HAP-1 (cell line): ENCODE data around the gene PRKCQ.

Source experiments
- DNase-seq, 2 experiments: peaks; one replicate each; pipeline ENCODE4 v3.0.0-alpha.2; 2016 to 2020; ENCODE audit warnings: low spot score in 2 of 2
- H3K27me3 ChIP-seq: fragments of 250-450 bp; sonication (Bioruptor Pico); 2 replicates; pipeline ENCODE4 v1.5.1; 2020; ENCODE audit warnings: low read depth, mild to moderate bottlenecking, moderate library complexity
- H3K36me3 ChIP-seq: fragments of 250-450 bp; sonication (Bioruptor Pico); replicated peaks from 2 replicates; pipeline ENCODE4 v1.5.1; 2020; ENCODE audit warnings: mild to moderate bottlenecking
- H3K4me1 ChIP-seq: fragments of 250-450 bp; sonication (Bioruptor Pico); 2 replicates; pipeline ENCODE4 v1.5.1; 2020; ENCODE audit warnings: mild to moderate bottlenecking
- H3K4me3 ChIP-seq: fragments of 250-450 bp; sonication (Bioruptor Pico); 2 replicates; pipeline ENCODE4 v1.5.1; 2020; ENCODE audit warnings: mild to moderate bottlenecking, moderate library complexity
- H3K9me3 ChIP-seq: fragments of 250-450 bp; sonication (Bioruptor Pico); 2 replicates; pipeline ENCODE4 v1.5.1; 2020; ENCODE audit warnings: mild to moderate bottlenecking, moderate library complexity
- in situ Hi-C: fragments of 300-500 bp; cut with MboI; formaldehyde crosslinking; loops from 3 replicates; pipeline ENCODE4 v1.14.3; 2020; ENCODE audit warnings: low sequenced_read_pairs, inconsistent platforms, mixed read lengths

Gene PRKCQ

DNA sequence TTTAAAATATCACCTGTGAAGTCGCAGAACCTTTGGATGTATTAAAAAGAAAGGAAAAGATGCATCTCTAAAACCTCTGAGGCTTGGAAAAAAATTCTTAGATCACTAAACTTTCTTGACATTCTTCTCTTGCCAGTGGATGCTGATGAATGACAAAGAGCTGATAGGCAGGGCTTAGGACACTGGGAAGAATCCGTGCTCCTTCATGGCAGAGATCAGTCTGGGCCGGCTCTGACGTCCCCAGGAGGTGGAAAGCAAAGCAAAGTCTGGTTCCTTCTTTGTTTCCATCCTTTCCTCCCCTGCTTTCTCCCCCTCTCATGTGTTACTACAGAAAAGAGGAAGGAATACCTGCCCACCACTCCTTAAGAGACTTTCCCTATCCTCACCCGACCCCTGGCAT is 161.9 kb downstream of the PRKCQ start:
- DNase-seq, result no peak
- H3K9me3 ChIP-seq, result no peaks in the 10 kb centered on the region
- no peaks in the 10 kb centered on the region for H3K4me1 ChIP-seq
- in situ Hi-C loops, result no loop called here
- H3K27me3 ChIP-seq, result peaks cover 6% of the 10 kb centered on the region
- no peaks in the 10 kb centered on the region for H3K36me3 ChIP-seq
- no peak overlapping the region for H3K4me3 ChIP-seq

DNA sequence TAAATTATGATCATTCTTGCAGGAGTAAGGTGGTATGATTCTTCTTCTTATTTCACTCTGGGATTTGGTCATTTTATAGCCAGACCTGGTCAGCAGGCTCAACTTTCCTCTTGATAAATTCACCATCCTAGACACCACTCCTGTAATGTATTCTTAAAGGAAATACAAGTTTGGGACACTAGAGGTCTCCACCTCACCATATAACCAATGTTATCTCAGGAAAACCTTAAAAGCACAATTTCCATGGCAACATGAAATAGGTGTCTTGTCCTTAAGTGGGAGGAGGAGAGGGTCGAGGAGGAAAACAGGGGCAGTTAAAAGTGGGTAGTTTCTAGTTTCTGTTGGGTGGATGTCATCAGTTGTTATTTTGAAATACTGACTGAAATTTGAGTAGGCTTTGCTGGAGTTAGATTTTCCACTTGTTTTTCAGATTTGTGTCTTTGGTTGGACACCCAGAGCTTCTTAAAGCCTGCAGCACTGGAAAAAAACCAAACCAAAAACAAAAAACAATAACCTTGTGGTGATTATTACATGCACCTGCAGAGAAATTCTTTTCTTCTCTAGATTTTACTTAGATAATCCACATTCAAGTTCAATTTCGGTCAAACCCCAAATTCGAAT is 163.1 kb downstream of the PRKCQ start:
- peak in 1 of 2 experiments; percentile 29 for DNase-seq
- peaks cover 6% of the 10 kb centered on the region for H3K27me3 ChIP-seq
- no peaks in the 10 kb centered on the region for H3K36me3 ChIP-seq
- H3K4me3 ChIP-seq, result no peak overlapping the region
- no peaks in the 10 kb centered on the region for H3K9me3 ChIP-seq
- H3K4me1 ChIP-seq, result no peaks in the 10 kb centered on the region
- in situ Hi-C loops, result no loop called here

DNA sequence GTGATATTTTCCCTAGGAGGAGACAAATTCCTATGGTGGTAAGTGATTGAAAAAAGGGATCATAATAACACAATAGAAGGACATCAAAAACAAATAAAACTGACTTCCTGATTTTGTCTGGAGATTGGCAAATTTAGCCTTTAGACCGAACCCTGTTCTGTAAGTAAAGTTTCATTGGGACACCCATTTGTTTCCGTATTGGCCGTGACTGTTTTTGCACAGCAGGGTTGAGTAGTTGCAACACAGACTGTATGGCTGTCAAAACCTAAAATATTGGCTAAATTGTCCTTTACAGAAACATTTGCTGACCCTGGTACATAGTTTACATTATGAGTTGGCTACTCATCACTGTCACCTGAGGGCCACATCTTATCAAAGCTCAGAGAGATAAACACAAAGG is 168.6 kb downstream of the PRKCQ start:
- Histone ChIP-seq H3K27me3 (no peaks in the 10 kb centered on the region), H3K9me3 (no peaks in the 10 kb centered on the region), H3K4me3 (no peak overlapping the region), H3K36me3 (no peaks in the 10 kb centered on the region), H3K4me1 (no peaks in the 10 kb centered on the region)
- DNase-seq, result no peak
- in situ Hi-C loops, result no loop called here

DNA sequence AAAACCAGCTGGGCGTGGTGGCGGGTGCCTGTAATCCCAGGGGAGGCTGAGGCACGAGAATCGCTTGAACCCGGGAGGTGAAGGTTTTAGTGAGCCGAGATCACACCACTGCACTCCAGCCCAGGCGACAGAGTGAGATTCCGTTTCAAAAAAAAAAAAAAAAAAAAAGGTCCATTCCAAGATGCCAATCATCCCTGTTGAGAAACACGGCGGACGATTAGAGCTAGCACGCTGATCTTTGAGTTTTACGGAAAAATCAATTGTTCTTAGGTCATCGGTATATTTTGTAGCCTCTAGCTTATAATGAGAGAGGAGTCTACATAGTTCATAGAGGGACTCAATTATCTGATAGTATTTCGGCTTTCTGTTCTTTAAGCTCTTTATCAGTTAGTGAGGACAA is 169.2 kb downstream of the PRKCQ start:
- no peaks in the 10 kb centered on the region for H3K9me3 ChIP-seq
- no peaks in the 10 kb centered on the region for H3K36me3 ChIP-seq
- no peak for DNase-seq
- H3K27me3 ChIP-seq, result no peaks in the 10 kb centered on the region
- in situ Hi-C loops, result no loop called here
- no peaks in the 10 kb centered on the region for H3K4me1 ChIP-seq
- no peak overlapping the region for H3K4me3 ChIP-seq

DNA sequence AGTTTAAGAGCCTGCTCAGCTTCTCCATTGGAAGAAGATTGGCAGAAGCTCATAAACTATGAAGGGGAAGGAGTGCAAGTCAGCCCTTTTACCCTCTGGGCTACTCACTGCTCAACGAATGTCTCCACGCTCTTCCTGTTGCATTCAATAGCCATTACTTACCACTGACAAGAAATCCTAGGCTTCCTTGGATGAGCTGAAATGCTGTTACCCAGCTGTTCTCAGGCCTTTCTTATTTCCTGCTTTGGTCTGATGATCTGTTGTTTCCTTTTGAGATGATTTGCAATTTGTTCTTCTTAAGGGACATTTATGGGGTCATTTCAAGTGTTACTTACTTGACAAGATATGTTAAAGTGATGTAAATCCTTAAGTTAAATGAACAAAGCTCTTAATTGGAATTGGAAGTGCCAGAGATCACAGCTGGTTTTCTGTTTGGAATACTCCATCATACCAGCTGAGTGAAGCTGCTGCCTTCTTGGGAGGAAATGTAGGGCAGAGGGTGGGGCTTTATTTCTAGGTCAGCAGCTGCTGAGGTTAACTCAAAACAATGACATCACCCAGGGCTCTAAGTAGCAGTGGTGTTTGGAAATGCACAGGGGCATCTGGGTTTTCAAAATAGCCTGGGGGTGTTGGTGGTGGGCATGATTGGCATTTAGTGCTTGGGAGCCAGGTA is 170.0 kb downstream of the PRKCQ start:
- no peak overlapping the region for H3K4me3 ChIP-seq

DNA sequence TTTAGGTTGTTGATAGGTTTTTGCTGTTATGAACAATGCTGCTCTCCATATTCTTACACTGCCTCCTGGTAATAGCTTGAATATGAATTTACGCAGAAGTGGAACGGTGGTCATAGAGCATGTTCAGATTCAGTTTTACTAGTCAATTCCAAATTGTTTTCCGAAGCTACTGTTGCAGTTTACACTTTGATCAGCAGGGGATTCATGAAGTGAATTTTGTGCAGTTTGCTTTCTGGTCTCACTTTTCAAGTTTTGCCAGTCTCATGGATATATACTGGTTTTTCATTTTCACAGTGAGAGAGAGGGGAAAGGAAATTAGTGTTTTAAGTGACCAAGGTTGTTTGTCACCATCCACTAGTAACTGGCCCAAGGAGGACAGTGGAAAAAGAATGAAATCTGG is 171.3 kb downstream of the PRKCQ start:
- no peaks in the 10 kb centered on the region for H3K36me3 ChIP-seq
- no peaks in the 10 kb centered on the region for H3K9me3 ChIP-seq
- in situ Hi-C loops, result no loop called here
- no peak for DNase-seq
- H3K27me3 ChIP-seq, result no peaks in the 10 kb centered on the region
- H3K4me1 ChIP-seq, result no peaks in the 10 kb centered on the region
- no peak overlapping the region for H3K4me3 ChIP-seq

More for the DNA sequence above, 170.0 kb downstream of the PRKCQ start:
- Histone ChIP-seq H3K9me3 (no peaks in the 10 kb centered on the region), H3K27me3 (no peaks in the 10 kb centered on the region), H3K4me1 (no peaks in the 10 kb centered on the region), H3K36me3 (no peaks in the 10 kb centered on the region)
- in situ Hi-C loops, result no loop called here
- no peak for DNase-seq

DNA sequence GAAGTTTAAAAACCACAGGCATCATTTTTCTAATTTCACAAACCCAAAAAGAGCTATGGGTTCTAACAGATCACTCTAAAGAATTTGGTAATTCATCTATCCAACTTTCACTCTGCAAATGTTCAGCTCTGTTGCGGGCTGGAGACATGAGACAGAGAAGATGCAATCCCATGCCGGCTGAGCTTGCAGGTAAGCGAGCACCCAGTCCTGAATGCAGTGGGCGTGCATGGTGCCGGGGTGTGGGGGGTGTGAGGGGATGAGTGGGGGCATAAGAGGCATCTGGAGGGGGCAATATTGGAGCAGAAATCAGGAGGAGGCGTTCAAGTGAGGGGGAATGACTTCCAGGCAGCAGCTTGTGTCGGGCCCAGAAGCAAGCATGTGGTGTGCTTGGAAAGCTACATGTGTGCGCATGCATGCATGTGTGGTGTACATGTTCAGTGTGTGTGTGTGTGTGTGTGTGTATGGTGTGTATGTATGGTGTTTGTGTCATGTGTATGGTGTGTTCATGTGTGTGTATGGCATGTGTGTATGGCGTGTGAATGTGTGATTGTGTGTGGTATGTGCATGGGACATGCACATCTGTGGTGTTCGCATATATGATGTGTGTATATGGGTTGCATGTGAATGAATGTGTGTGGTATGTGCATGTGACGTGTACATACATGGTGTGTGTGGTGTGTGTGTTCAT is 172.9 kb downstream of the PRKCQ start:
- no peak for DNase-seq
- in situ Hi-C loops, result no loop called here
- H3K36me3 ChIP-seq, result no peaks in the 10 kb centered on the region
- H3K4me3 ChIP-seq, result no peak overlapping the region
- H3K9me3 ChIP-seq, result no peaks in the 10 kb centered on the region
- H3K4me1 ChIP-seq, result no peaks in the 10 kb centered on the region
- H3K27me3 ChIP-seq, result no peaks in the 10 kb centered on the region

DNA sequence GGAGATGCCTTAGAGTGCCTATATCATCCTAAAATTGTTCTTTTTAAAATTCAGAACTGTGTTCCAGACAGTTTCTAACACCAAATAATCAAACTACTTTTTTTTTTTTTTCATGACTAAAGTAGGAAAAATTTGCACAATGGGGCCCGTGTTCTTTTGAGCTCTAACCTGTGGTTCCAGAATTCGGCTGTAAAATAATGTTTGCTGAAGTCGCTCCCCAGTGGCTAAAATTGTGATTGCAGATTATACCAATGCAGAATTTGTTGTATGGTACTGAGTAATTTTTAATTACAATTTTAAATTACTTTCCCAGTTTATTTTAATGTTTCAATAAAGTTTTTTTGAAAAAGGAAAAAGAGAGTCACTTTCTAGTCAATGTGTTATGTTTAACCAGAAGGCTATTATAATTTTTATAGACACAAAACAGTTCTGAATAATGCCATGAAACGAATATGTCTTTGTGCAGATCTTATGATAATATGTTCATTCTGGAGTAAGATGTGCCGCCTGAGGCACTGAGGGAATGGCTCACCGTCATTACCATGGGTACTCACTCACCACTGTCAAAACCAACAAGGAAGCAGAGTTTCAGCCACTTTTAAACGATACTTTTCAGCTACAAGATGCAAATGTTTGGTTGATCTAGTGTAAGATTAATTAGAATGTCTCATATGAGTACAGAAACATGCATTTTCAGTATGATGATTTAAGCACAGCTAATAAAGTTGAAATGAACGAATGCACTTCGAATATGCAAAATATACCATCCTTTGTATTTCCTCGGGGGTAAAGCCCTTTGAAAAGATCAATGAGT is 173.6 kb downstream of the PRKCQ start:
- in situ Hi-C loops, result no loop called here
- H3K4me1 ChIP-seq, result no peaks in the 10 kb centered on the region
- H3K36me3 ChIP-seq, result no peaks in the 10 kb centered on the region
- DNase-seq, result no peak
- no peaks in the 10 kb centered on the region for H3K27me3 ChIP-seq
- no peaks in the 10 kb centered on the region for H3K9me3 ChIP-seq
- no peak overlapping the region for H3K4me3 ChIP-seq

DNA sequence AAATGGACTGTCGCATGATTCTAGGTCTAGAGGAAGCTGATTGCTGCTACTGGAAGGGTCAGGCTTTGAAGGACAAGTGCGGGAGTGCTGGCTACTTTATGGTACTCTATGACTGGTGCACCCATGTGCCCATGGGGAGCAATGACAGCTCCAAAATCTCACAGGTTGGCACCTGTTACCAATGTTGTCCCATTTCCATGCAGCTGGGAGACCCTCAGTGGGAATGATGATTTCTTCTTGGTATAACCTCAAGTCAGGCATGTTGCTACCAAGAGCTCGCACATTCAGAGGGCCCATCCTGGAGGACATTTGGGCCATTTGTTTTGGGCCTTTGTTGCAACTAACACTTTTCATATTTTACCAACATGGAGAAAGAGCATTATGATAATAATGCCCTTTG is 174.4 kb downstream of the PRKCQ start:
- H3K4me3 ChIP-seq, result no peak overlapping the region
- in situ Hi-C loops, result no loop called here
- H3K9me3 ChIP-seq, result no peaks in the 10 kb centered on the region
- H3K27me3 ChIP-seq, result no peaks in the 10 kb centered on the region
- no peaks in the 10 kb centered on the region for H3K4me1 ChIP-seq
- DNase-seq, result no peak
- H3K36me3 ChIP-seq, result no peaks in the 10 kb centered on the region

DNA sequence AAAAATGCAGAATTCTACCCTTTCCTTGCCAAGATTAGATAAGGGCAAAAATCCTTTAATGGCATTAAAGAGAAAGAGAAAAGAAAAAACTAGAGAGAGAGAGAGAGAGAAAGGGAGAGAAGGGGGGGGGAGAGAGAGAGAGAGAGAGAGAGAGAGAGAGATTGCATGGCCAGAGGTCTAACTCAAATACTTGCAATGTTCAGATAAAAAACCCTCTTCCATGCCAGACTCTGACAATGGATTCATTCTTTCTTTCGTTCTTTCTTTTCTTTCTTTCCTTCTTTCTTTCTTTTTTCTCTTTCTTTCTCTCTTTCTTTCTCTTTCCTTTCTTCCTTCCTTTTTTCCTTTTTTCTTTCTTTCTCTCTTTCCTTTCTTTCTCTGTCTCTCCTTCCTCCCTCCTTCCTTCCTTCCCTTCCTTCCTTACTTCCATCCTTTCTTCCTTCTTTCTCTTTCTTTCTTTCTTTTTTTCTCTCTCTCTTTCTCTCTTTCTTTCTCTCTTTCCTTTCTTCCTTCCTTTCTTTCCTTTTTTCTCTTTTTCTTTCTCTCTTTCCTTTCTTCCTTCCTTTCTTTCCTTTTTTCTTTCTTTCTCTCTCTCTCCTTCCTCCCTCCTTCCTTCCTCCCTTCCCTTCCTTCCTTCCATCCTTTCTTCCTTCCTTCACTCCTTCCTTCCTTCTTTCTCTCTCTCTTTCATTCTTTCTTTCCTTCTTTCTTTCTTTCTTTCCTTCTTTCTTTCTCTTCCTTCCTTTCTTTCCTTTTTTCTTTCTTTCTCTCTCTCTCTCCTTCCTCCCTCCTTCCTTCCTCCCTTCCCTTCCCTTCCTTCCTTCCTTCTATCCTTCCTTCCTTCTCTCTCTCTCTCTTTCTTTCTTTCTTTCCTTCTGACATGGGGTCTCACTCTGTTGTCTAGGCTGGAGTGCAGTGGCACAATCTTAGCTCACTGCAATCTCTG is 175.7 kb downstream of the PRKCQ start:
- no peaks in the 10 kb centered on the region for H3K27me3 ChIP-seq
- no peaks in the 10 kb centered on the region for H3K4me1 ChIP-seq
- H3K4me3 ChIP-seq, result no peak overlapping the region
- in situ Hi-C loops, result no loop called here
- H3K9me3 ChIP-seq, result no peaks in the 10 kb centered on the region
- no peak for DNase-seq
- H3K36me3 ChIP-seq, result no peaks in the 10 kb centered on the region

DNA sequence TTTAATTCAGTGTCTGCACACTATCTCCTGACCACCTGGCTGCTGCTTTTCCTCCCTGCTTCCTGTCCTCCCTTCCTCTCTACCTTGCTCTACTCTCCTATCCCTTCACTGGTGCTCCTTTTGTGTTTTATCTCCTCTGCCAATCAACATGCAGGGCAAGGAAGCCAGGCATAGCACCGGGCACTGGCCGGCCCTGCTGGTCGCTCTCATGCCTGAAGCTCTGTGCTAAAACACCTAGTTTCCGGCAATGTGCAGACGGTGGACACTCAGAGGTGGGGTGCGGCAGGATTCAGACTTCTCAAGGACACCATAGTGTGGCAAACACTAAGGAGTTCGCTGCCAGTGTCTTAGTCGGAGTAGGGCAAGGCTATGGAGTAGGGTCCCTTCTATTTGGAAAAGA is 177.1 kb downstream of the PRKCQ start:
- H3K27me3 ChIP-seq, result no peaks in the 10 kb centered on the region
- H3K4me1 ChIP-seq, result no peaks in the 10 kb centered on the region
- DNase-seq, result no peak
- no peak overlapping the region for H3K4me3 ChIP-seq
- no peaks in the 10 kb centered on the region for H3K36me3 ChIP-seq
- no peaks in the 10 kb centered on the region for H3K9me3 ChIP-seq
- in situ Hi-C loops, result no loop called here

DNA sequence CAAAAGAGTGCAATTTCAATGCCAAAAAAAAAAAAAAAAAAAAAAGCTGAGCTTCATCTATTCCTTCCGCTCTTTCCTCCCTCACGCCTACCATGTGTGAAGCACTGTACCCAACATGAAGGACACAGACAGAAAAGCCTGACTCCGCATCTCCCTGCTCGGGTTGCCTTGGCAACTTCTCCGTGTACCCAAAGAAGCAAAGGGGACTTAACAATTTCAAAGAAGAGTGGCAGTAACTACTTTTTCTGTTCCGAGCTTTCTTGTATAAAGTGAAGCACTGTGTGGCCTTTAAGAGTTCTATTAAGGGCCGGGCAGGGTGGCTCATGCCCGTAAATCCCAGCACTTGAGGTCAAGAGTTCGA is 177.7 kb downstream of the PRKCQ start:
- H3K9me3 ChIP-seq, result no peaks in the 10 kb centered on the region
- no peak overlapping the region for H3K4me3 ChIP-seq
- H3K36me3 ChIP-seq, result no peaks in the 10 kb centered on the region
- no peaks in the 10 kb centered on the region for H3K27me3 ChIP-seq
- no peaks in the 10 kb centered on the region for H3K4me1 ChIP-seq
- no peak for DNase-seq
- in situ Hi-C loops, result no loop called here
